Activated CD8-positive, alpha-beta memory T cell treated with anti-CD3 and anti-CD28 coated beads, Interleukin-2, amount 10 ng/mL, durations not matched to agents 7 days and 5 days (primary cell): Measurements from ENCODE around the gene ZMIZ1. TPM values are rescaled to one million over a fixed set of nuclear protein-coding genes. Genes with fewer than 3 reads are reported as not detected.

Source experiments
- ATAC-seq: fragments of 150-1000 bp; cut with Tn5 transposase; one replicate; pipeline ENCODE4 v1.10.0; 2021; ENCODE audit warnings: moderate library complexity
- CTCF ChIA-PET: fragments of 350-600 bp; sonication (Branson Sonifier 250); formaldehyde crosslinking; loops from one replicate; lab custom pipeline; 2021; ENCODE audit warnings: antibody characterized with exemption; lab: Charles Lee
- DNase-seq: peaks from one replicate; pipeline ENCODE4 v3.0.0-alpha.2; 2020
- H3K27ac Mint-ChIP-seq: one replicate; pipeline ENCODE4 v1.8.0; 2021; ENCODE audit warnings: mild to moderate bottlenecking, mixed read lengths
- H3K27me3 Mint-ChIP-seq: one replicate; pipeline ENCODE4 v1.8.0; 2021; ENCODE audit warnings: mixed read lengths
- H3K36me3 Mint-ChIP-seq: one replicate; pipeline ENCODE4 v1.8.0; 2021; ENCODE audit warnings: mild to moderate bottlenecking, mixed read lengths
- H3K4me1 Mint-ChIP-seq: one replicate; pipeline ENCODE4 v1.8.0; 2021; ENCODE audit warnings: mixed read lengths
- H3K4me3 Mint-ChIP-seq: one replicate; pipeline ENCODE4 v1.8.0; 2021; ENCODE audit warnings: mild to moderate bottlenecking, moderate library complexity, mixed read lengths
- H3K9me3 Mint-ChIP-seq: one replicate; pipeline ENCODE4 v1.8.0; 2022; ENCODE audit warnings: low read depth, mixed read lengths
- total RNA-seq, 2 experiments: library from RNA; stranded (reverse); gene quantifications; one replicate each; pipeline ENCODE4 v1.2.3, GENCODE V29; 2021

Gene ZMIZ1
- total RNA-seq, 2 experiments from 2014 or later = 52.7 to 71.5 TPM

GRCh38 chr10:79209831-79210230 lies 141.1 kb downstream of the ZMIZ1 start:
- CTCF ChIA-PET = interaction anchor here (1.1 kb wide), 1 partner anchor 14 kb away, joined by 3 read pairs; no protein-coding TSS in a partner anchor
- no peaks in the 10 kb centered on the region for H3K27me3 Mint-ChIP-seq

GRCh38 chr10:79210672-79211071 lies 141.9 kb downstream of the ZMIZ1 start:
- CTCF ChIA-PET = no interaction called here
- DNase-seq (no peak), ATAC-seq (no peak)
- H3K27ac Mint-ChIP-seq = no peak overlapping the region
- H3K4me1 Mint-ChIP-seq = no peaks in the 10 kb centered on the region
- no peaks in the 10 kb centered on the region for H3K9me3 Mint-ChIP-seq
- H3K36me3 Mint-ChIP-seq = no peaks in the 10 kb centered on the region
- H3K27me3 Mint-ChIP-seq = no peaks in the 10 kb centered on the region
- no peak overlapping the region for H3K4me3 Mint-ChIP-seq

More at GRCh38 chr10:79209831-79210230, 141.1 kb downstream of the ZMIZ1 start:
- ATAC-seq (no peak), DNase-seq (no peak)
- Mint-ChIP-seq H3K4me1 (no peaks in the 10 kb centered on the region), H3K9me3 (no peaks in the 10 kb centered on the region), H3K4me3 (no peak overlapping the region), H3K36me3 (no peaks in the 10 kb centered on the region), H3K27ac (no peak overlapping the region)

GRCh38 chr10:79211616-79212015 lies 142.8 kb downstream of the ZMIZ1 start:
- Mint-ChIP-seq H3K27ac (no peak overlapping the region), H3K4me3 (no peak overlapping the region), H3K9me3 (no peaks in the 10 kb centered on the region), H3K27me3 (no peaks in the 10 kb centered on the region), H3K4me1 (no peaks in the 10 kb centered on the region), H3K36me3 (no peaks in the 10 kb centered on the region)
- CTCF ChIA-PET = no interaction called here
- ATAC-seq (no peak), DNase-seq (no peak)

- no peaks in the 10 kb centered on the region for H3K9me3 Mint-ChIP-seq
- no peak for ATAC-seq
- no peaks in the 10 kb centered on the region for H3K27me3 Mint-ChIP-seq
- CTCF ChIA-PET = no interaction called here
- no peak overlapping the region for H3K27ac Mint-ChIP-seq
- DNase-seq = no peak
- H3K4me1 Mint-ChIP-seq = no peaks in the 10 kb centered on the region
- H3K4me3 Mint-ChIP-seq = no peak overlapping the region
- H3K36me3 Mint-ChIP-seq = no peaks in the 10 kb centered on the region
Observed at GRCh38 chr10:79215531-79215930, 146.8 kb downstream of the ZMIZ1 start.

- H3K36me3 Mint-ChIP-seq = no peaks in the 10 kb centered on the region
- no peaks in the 10 kb centered on the region for H3K9me3 Mint-ChIP-seq
- ATAC-seq (no peak), DNase-seq (no peak)
- CTCF ChIA-PET = no interaction called here
- H3K4me1 Mint-ChIP-seq = no peaks in the 10 kb centered on the region
- H3K27me3 Mint-ChIP-seq = no peaks in the 10 kb centered on the region
- no peak overlapping the region for H3K27ac Mint-ChIP-seq
- H3K4me3 Mint-ChIP-seq = no peak overlapping the region
Observed at GRCh38 chr10:79219322-79219957, 150.7 kb downstream of the ZMIZ1 start.

GRCh38 chr10:79220307-79220706 lies 151.5 kb downstream of the ZMIZ1 start:
- ATAC-seq (no peak), DNase-seq (no peak)
- Mint-ChIP-seq H3K27me3 (no peaks in the 10 kb centered on the region), H3K4me3 (no peak overlapping the region), H3K27ac (no peak overlapping the region), H3K36me3 (no peaks in the 10 kb centered on the region), H3K4me1 (no peaks in the 10 kb centered on the region), H3K9me3 (no peaks in the 10 kb centered on the region)
- CTCF ChIA-PET = no interaction called here

- H3K27ac Mint-ChIP-seq = no peak overlapping the region
- ATAC-seq = no peak
- H3K9me3 Mint-ChIP-seq = no peaks in the 10 kb centered on the region
- DNase-seq = no peak
- no peak overlapping the region for H3K4me3 Mint-ChIP-seq
- H3K4me1 Mint-ChIP-seq = no peaks in the 10 kb centered on the region
- CTCF ChIA-PET = interaction anchor here (1.5 kb wide), 1 partner anchor 24 kb away, joined by 4 read pairs; no protein-coding TSS in a partner anchor
- H3K27me3 Mint-ChIP-seq = no peaks in the 10 kb centered on the region
- H3K36me3 Mint-ChIP-seq = no peaks in the 10 kb centered on the region
Observed at GRCh38 chr10:79221110-79222051, 152.6 kb downstream of the ZMIZ1 start.

GRCh38 chr10:79222186-79222585 lies 153.4 kb downstream of the ZMIZ1 start:
- no peak for ATAC-seq
- Mint-ChIP-seq H3K36me3 (no peaks in the 10 kb centered on the region), H3K4me1 (no peaks in the 10 kb centered on the region), H3K27ac (no peak overlapping the region), H3K4me3 (no peak overlapping the region), H3K9me3 (no peaks in the 10 kb centered on the region), H3K27me3 (no peaks in the 10 kb centered on the region)
- no peak for DNase-seq
- CTCF ChIA-PET = interaction anchor here (1.5 kb wide), 1 partner anchor 25 kb away, joined by 4 read pairs; no protein-coding TSS in a partner anchor

GRCh38 chr10:79223091-79224048 lies 154.6 kb downstream of the ZMIZ1 start:
- Mint-ChIP-seq H3K36me3 (no peaks in the 10 kb centered on the region), H3K27me3 (no peaks in the 10 kb centered on the region), H3K4me3 (no peak overlapping the region), H3K4me1 (no peaks in the 10 kb centered on the region), H3K27ac (no peak overlapping the region), H3K9me3 (no peaks in the 10 kb centered on the region)
- DNase-seq (no peak), ATAC-seq (no peak)
- CTCF ChIA-PET = no interaction called here

GRCh38 chr10:79224263-79224949 lies 155.6 kb downstream of the ZMIZ1 start:
- CTCF ChIA-PET = interaction anchor here (1.5 kb wide), 1 partner anchor 29 kb away, joined by 5 read pairs; no protein-coding TSS in a partner anchor
- Mint-ChIP-seq H3K27ac (no peak overlapping the region), H3K4me1 (no peaks in the 10 kb centered on the region), H3K36me3 (no peaks in the 10 kb centered on the region), H3K27me3 (no peaks in the 10 kb centered on the region), H3K9me3 (no peaks in the 10 kb centered on the region), H3K4me3 (no peak overlapping the region)
- ATAC-seq (no peak), DNase-seq (no peak)

GRCh38 chr10:79224992-79225391 lies 156.2 kb downstream of the ZMIZ1 start:
- no peak for DNase-seq
- Mint-ChIP-seq H3K27ac (no peak overlapping the region), H3K4me3 (no peak overlapping the region), H3K4me1 (no peaks in the 10 kb centered on the region), H3K36me3 (no peaks in the 10 kb centered on the region), H3K27me3 (no peaks in the 10 kb centered on the region), H3K9me3 (no peaks in the 10 kb centered on the region)
- no peak for ATAC-seq
- CTCF ChIA-PET = interaction anchor here (0.9 to 1.5 kb wide), 2 partner anchors 28 to 30 kb away, joined by 3 to 5 read pairs; no protein-coding TSS in a partner anchor

GRCh38 chr10:79226391-79227245 lies 157.9 kb downstream of the ZMIZ1 start:
- Mint-ChIP-seq H3K36me3 (no peaks in the 10 kb centered on the region), H3K4me3 (no peak overlapping the region), H3K27ac (no peak overlapping the region), H3K9me3 (no peaks in the 10 kb centered on the region), H3K27me3 (no peaks in the 10 kb centered on the region), H3K4me1 (no peaks in the 10 kb centered on the region)
- no peak for ATAC-seq
- no peak for DNase-seq
- CTCF ChIA-PET = interaction anchor here (1.0 kb wide), 1 partner anchor 24 kb away, joined by 4 read pairs; no protein-coding TSS in a partner anchor
